Measurements from ENCODE around the gene WDR19. TPM values are rescaled to one million over a fixed set of nuclear protein-coding genes. Genes with fewer than 3 reads are reported as not detected.

Gene WDR19
- total RNA-seq, 1 experiment from 2014 or later: 23.3 TPM

GRCh38 chr4:39304651-39305050, 122.3 kb downstream of the WDR19 start:
- Mint-ChIP-seq H3K27ac (no peak overlapping the region), H3K4me1 (no peaks in the 10 kb centered on the region), H3K27me3 (ENCODE audit: low read depth) (no peaks in the 10 kb centered on the region), H3K4me3 (no peak overlapping the region), H3K36me3 (ENCODE audit: insufficient read depth in 1 of 3, low read depth in 3 of 3) (peaks cover 28 to 71% (median 70%) of the 10 kb centered on the region in 3 experiments; a peak in 6 of 7 replicates), H3K9me3 (no peaks in the 10 kb centered on the region)
- H4K5ac ChIP-seq (ENCODE audit: insufficient read length, low read depth, low read length): no peak overlapping the region
- H4K91ac ChIP-seq (ENCODE audit: insufficient read length, low read depth, low read length): no peak overlapping the region
- no peak overlapping the region for H2BK12ac ChIP-seq (ENCODE audit: insufficient read length, low read depth, low read length)
- no peaks in the 10 kb centered on the region for H3K79me1 ChIP-seq (ENCODE audit: insufficient read depth, low read depth, low read length, poor library complexity, severe bottlenecking)
- H3K4me1 ChIP-seq (ENCODE audit: insufficient read depth, low read length): no peaks in the 10 kb centered on the region
- H3K79me2 ChIP-seq (ENCODE audit: insufficient read depth, low read length): no peaks in the 10 kb centered on the region
- H2AFZ ChIP-seq (ENCODE audit: low read length): no peak overlapping the region
- no peak overlapping the region for H2BK15ac ChIP-seq (ENCODE audit: low read depth, low read length)
- no peaks in the 10 kb centered on the region for H3K27me3 ChIP-seq (ENCODE audit: insufficient read depth, low read length)
- no peak overlapping the region for H3K56ac ChIP-seq (ENCODE audit: insufficient read length, low read depth, low read length)
- H3K23ac ChIP-seq (ENCODE audit: insufficient read length, low read depth, low read length): no peak overlapping the region
- no peak overlapping the region for H3K9ac ChIP-seq (ENCODE audit: extremely low read depth, insufficient read length, low read length)
- H2BK5ac ChIP-seq (ENCODE audit: insufficient read length, low read length): no peak overlapping the region
- H2BK120ac ChIP-seq (ENCODE audit: low read depth, low read length, poor library complexity, severe bottlenecking): no peak overlapping the region
- H3K4ac ChIP-seq (ENCODE audit: low read depth, low read length): no peak overlapping the region
- no peak overlapping the region for H3K14ac ChIP-seq (ENCODE audit: insufficient read depth, low read length)
- H3K23me2 ChIP-seq (ENCODE audit: insufficient read length, low read depth, low read length, poor library complexity, severe bottlenecking): no peaks in the 10 kb centered on the region
- no peak overlapping the region for H3K4me2 ChIP-seq (ENCODE audit: insufficient read depth, insufficient read length, low read length)
- no CpG with 5 or more reads among the region's 5 CpGs for WGBS (ENCODE audit: extremely low coverage, insufficient read length, low lambda C conversion rate)
- no peak for DNase-seq
- no peaks in the 10 kb centered on the region for H4K20me1 ChIP-seq (ENCODE audit: control insufficient read depth, insufficient read depth, insufficient read length)
- H3K27ac ChIP-seq (ENCODE audit: insufficient read length, low read depth, low read length): no peak overlapping the region
- no peak overlapping the region for H3K18ac ChIP-seq (ENCODE audit: insufficient read length, low read depth, low read length)
- no peak overlapping the region for H3T11ph ChIP-seq (ENCODE audit: low read length)
- H4K8ac ChIP-seq (replicated peaks; ENCODE audit: insufficient read length, low read depth, low read length): no peak overlapping the region
- H2BK20ac ChIP-seq (ENCODE audit: low read depth, low read length, poor library complexity, severe bottlenecking): no peak overlapping the region
- TF ChIP-seq CTCF (conservative IDR thresholded peaks at IDR 0.05): no peak
- no peak overlapping the region for H2AK5ac ChIP-seq (ENCODE audit: insufficient read length, low read length)
- no peaks in the 10 kb centered on the region for H3K9me3 ChIP-seq (ENCODE audit: control insufficient read depth, low read depth, low read length)
